HG03060 (cell line): ENCODE measurements around the gene MAGEA1.
"Not testable (repeated sequence)": the region's sequence is repeated elsewhere in the genome, so short reads cannot be mapped to it uniquely, and the experiment has no call there.

ENCODE experiments used
- ATAC-seq: cut with Tn5 transposase; IDR thresholded peaks from one replicate; pipeline ENCODE4 v1.9.1; 2021; ENCODE audit warnings: low read depth, moderate number of reproducible peaks; ENCODE audit not compliant: unreplicated experiment

Gene MAGEA1

GRCh38 chrX:153179131-153179530, at the start of gene MAGEA1:
Gene MAGEA1 (plus strand): TSS chrX:153179284. CDS start chrX:153182390, 3,106 bp downstream.
- ATAC-seq: no peak

- ATAC-seq: not testable (repeated sequence)
These were observed 46.2 kb upstream of the MAGEA1 start for GRCh38 chrX:153132924-153133323.

- ATAC-seq: not testable (repeated sequence)
These were observed 40.0 kb upstream of the MAGEA1 start for GRCh38 chrX:153139074-153139473.

GRCh38 chrX:153146288-153146687, 32.8 kb upstream of the MAGEA1 start:
- not testable (repeated sequence) for ATAC-seq

- no peak for ATAC-seq
These were observed 25.6 kb upstream of the MAGEA1 start for GRCh38 chrX:153153516-153153915.

GRCh38 chrX:153157450-153157849, 21.6 kb upstream of the MAGEA1 start:
- ATAC-seq: no peak

GRCh38 chrX:153158319-153158718, 20.8 kb upstream of the MAGEA1 start:
- ATAC-seq: no peak

- ATAC-seq: no peak
These were observed 17.1 kb upstream of the MAGEA1 start for GRCh38 chrX:153161952-153162351.

- ATAC-seq: no peak
These were observed 14.4 kb upstream of the MAGEA1 start for GRCh38 chrX:153164733-153165132.

- ATAC-seq: not testable (repeated sequence)
These were observed 10.7 kb upstream of the MAGEA1 start for GRCh38 chrX:153168423-153168822.

GRCh38 chrX:153181822-153182221, 2.7 kb downstream of the MAGEA1 start:
- no peak for ATAC-seq

- ATAC-seq: no peak
These were observed 5.7 kb downstream of the MAGEA1 start for GRCh38 chrX:153184787-153185186.

GRCh38 chrX:153190381-153190780, 11.3 kb downstream of the MAGEA1 start:
- ATAC-seq: no peak

- ATAC-seq: no peak
These were observed 21.4 kb downstream of the MAGEA1 start for GRCh38 chrX:153200462-153200861.

GRCh38 chrX:153206425-153207046, 27.5 kb downstream of the MAGEA1 start:
- no peak for ATAC-seq

GRCh38 chrX:153209347-153209746, 30.3 kb downstream of the MAGEA1 start:
- no peak for ATAC-seq

GRCh38 chrX:153214934-153215333, 35.9 kb downstream of the MAGEA1 start:
- ATAC-seq: no peak

GRCh38 chrX:153216926-153217325, 37.8 kb downstream of the MAGEA1 start:
- ATAC-seq: no peak

- ATAC-seq: no peak
These were observed 46.5 kb downstream of the MAGEA1 start for GRCh38 chrX:153225438-153226098.

GRCh38 chrX:153226344-153227185, 47.5 kb downstream of the MAGEA1 start:
- no peak for ATAC-seq
